HG03469 (cell line): ENCODE data around the gene TPRN.

Experiments used
- ATAC-seq: cut with Tn5 transposase; IDR thresholded peaks from one replicate; pipeline ENCODE4 v1.9.1; 2021; ENCODE audit warnings: mild to moderate bottlenecking, moderate library complexity, moderate number of reproducible peaks; ENCODE audit not compliant: unreplicated experiment

TPRN gene

DNA sequence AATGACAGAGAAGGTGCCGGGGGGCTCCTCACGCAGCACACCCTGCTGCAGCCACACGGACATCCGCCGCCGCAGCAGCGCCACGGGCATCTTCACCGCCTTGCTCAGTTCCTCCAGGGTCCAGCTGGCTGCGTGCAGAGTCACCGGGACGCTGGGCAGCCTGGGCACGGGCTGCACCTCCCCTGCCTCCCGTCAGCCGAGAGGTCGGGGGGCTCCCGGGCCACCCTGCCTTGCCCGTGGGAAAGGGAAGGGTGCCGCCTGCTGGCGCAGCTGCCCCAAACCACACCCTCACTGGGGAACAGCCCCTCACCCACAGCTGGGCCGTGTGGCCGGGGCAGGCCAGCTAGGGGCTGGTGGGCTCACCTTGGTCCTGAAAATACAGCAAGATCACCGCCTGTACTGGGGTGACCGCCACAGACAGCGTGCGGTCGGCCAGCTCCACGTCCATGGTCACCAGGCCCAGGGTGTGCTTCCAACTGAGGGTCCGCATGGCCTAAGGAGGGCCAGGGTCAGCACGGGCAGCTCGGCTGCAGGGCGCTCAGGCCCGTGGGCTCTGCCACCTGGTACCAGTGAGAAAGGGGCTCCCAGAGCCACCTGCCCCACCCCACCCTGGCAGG is 25.1 kb downstream of the TPRN start:
- ATAC-seq = no peak

DNA sequence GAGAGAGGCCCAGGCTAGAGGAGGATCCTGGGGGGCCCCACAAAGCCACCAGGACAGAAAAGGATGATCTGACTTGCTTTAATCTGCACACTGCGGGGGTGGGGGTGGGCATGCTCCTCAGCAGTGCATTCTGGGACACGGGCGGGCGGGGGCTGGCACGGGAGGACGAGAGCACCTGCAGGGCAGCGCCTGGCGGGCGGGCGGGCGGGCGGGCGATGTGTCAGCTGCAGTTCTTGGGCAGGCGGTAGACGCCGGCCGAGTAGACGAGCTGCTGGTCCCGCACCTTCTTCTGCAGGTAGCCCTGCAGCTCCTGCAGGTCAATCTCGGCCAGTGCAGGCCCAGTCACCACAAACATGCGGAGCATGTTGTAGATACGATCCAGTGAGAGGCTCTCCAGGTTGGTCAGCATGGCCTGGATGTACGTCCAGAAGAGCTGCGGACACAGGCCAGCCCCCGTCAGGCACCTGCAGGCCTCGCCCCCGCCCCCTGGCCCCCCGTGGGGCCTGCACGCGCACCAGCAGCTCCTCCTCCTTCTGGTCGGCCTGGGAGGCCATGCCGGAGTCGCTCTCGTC is 25.7 kb downstream of the TPRN start:
- no peak for ATAC-seq

DNA sequence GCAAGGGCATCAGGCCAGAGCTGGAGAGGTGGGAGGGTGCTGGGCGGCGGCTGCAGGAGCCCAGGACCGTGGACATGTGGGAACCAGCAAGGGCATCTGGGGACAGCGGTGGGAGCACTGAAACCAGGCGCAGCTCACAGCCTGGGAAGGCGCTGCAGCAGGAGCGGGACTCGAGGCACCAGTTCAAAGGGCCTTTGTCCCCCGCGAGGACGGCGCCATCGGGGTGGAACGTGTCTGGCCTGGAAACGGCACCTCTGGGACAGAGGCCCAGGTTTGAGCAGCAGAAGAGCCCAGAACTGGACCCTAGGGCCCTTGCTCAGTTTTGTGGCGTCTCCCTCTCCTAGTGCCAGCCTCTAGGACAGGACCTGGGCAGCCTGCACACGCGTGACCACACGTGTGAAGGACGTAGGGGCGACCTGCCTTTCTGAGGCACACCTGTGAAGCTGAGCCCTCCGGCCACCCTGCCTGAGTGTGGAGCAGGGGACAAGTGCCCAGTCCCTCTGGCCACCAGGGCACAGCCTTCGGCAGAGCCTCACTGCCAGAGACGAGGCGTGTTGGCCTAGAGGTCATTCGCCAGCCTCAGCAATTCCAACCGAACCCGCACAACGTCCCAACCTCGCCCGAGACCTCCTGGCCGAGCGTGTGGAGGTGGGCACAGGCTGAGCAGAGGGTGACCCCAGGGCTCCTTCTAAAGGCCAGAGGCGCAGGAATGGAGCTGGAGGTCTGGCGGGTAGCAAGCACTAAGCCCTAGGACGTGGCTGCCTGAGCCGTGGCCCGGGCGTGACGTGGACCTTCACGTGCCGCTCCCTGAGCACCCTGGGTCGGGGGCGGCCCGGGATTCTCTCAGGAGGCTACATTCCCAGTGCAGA is 26.5 kb downstream of the TPRN start:
- no peak for ATAC-seq

DNA sequence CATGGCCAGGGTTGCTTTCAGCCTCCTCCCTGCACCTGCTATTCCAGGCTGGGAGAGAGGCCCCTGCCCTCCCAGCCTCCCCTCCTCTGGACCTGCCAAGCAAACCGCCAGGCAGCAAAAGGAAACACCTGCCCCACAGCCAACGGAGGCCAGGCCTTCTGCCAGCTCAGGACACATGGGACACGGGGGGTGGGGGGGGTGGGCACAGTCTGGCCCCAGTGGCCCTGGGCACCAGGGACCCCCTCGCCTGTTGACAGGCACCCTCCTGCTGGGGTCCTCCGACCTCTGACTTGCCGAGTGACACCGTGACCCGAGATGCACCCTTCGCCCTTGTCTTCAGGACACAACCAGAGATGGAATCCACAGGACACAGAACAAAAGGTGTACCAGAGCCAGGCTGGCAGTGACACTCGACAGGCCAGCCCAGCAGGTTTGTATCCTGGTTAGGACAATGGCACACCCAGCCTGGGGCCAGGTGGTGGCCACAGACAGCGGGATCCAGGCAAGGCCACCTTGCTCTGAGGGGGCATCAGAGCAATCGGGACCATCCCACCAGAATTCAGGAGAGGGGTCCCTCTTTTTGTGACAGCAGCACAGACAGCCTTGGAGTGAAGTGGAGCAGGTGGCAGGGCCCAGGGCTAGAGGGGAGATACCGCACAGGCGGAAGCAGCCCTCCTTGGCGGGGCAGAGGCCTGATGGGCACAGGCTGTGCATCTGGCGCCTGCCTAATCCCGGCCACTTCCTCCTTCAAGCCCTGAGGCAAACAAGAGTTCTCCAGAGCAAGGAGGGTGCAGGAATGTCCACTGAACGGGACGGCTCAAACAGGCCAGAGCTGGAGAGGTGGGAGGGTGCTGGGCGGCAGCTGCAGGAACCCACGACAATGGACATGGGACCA is 27.4 kb downstream of the TPRN start:
- ATAC-seq = no peak

DNA sequence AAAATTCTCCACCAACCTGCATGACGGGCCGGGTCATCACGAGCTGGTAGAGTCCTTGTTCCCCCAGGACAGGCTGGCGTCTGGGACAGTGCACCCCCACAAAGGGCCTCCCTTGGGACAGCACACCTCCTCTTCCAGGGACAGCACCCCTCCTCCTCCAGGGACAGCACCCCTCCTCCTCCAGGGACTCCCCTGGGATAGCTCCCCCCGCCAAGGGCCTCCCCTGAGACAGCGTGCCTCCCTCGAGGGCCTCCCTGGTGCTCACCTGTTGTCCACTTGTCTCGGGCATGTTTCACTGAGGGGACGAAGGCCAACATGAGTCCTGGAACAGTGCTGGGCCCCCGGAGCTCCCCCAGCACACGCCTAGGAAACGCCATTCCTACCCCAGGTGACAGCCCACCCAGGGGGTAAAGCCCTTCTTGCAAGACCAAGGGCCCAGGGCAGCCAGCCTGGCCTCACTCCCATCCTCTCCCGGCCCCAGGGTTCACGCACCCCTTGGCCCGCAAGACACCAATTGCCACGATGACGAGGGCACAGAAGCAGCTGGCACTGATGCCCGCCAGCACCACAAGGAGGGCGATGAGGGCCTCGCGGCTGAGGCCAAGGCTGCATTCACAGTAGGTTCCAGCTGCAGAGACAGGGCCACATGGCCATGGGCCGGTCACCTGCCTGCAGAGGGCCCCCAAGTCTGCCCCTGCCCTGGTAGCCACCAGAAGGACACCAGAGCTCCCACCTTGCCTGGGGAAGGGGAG is 29.2 kb downstream of the TPRN start:
- no peak for ATAC-seq

DNA sequence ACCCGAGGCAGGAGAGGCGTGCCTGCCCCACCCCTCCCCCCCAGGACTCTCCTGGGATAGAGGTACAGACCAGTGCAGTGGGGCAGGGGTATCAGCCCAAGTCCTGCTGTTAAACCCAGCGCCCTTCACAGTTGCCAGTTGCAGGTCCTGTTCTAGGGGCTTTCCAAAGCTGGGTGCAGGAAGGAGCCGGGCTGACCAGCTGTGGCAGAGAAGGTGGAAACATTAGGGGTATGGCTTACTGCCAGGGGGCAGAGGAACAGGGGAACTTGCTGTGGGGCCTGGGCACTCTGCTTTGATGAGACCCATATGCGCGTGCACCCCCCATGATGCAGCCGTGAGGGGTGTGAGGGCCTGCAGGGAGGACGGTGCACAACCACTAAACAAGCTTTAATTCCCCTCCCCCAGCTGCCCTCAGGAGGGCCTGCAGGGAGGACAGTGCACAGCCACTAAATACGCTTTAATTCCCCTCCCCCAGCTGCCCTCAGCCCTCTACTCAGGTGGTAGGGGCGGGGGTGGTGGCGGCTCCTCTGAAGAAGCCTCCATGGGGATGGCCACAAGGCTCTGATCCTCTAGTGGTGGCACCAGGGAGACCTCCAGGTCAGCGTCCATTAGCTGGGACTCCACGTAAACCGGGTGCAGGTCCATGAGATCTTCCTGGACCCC is 29.9 kb downstream of the TPRN start:
- ATAC-seq = no peak

DNA sequence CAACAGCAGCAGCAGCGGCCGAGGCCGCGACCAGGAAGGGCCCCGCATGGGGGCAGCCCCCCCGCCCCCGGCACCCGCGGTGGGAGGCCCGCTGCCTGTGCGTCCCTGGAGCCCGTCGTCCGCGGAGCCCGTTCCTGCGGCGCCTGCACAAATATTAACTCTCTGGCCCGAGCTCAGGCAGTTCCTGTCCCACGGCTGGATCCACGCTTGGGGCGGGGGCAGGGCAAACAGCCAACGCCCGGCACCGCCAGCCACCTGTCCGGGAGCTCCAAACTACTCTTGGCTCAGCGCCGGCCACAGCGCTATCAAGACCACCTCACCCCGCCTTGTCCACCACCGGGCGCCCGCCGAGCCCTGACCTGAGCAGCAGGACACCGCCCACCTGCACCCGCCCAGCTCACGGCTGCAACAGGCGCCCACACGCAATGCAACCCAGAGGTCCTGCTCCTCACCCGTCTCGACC is 30.6 kb downstream of the TPRN start, which contains the start of gene LRRC26:
TSS of gene LRRC26 (minus strand) at position 156 of the 463 bp plus-strand sequence. CDS start at position 48, 108 bp downstream.
- ATAC-seq = no peak

DNA sequence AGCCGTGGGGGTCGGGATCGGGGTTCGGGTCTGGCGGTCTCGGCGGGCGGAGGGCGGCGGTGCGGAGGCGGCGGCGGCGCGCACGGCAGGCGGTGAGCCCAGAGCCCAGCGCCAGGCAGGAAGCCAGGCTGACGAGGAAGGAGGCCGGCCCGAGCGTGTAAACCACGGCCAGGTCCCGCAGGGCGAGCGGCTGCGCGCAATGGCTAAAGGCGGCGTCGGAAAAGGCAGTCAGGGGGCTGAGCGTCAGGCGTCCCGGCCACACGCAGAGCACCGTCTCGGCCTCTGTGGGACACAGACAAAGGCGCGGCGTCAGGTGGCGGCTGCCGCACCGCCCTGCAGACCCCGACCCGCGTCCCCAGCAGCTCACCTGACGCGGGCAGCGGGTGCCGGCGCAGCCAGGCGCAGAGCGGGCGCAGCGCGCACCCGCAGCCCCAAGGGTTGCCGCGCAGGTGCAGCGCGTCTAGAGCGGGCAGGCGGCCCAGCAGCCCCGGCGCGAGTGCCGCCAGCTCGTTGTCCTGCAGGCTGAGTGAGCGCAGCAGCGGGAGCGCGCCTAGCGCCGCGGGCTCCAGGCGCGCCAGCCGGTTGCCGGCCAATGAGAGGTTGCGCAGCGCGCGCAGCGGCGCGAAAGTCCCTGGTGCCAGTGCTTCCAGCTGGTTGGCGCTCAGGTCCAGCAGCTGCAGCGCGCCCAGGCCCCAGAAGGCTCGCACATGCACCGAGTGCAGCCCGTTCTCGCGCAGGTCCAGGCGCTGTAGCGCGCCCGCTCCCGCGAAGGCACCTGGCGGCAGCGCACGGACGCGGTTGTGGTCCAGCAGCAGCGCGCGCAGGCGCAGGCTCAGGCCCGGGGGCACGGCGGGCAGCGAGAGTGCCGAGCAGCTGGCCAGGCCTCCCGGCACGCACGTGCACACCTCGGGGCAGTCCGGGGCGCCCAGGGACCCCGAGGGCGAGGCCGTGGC is 31.4 kb downstream of the TPRN start:
- ATAC-seq = no peak

DNA sequence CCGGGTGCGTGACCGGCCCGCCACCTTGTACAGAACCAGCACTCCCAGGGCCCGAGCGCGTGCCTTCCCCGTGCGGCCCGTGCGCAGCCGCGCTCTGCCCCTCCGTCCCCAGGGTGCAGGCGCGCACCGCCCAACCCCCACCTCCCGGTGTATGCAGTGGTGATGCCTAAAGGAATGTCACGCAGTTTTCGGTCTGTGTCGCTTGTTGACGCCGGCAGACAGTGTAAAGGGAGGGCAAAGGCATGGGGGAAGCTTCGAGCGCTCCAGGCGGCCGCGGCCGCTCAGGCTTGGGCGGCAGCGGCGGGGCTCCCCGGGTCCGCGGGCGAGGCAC is 32.0 kb downstream of the TPRN start:
- ATAC-seq = no peak

DNA sequence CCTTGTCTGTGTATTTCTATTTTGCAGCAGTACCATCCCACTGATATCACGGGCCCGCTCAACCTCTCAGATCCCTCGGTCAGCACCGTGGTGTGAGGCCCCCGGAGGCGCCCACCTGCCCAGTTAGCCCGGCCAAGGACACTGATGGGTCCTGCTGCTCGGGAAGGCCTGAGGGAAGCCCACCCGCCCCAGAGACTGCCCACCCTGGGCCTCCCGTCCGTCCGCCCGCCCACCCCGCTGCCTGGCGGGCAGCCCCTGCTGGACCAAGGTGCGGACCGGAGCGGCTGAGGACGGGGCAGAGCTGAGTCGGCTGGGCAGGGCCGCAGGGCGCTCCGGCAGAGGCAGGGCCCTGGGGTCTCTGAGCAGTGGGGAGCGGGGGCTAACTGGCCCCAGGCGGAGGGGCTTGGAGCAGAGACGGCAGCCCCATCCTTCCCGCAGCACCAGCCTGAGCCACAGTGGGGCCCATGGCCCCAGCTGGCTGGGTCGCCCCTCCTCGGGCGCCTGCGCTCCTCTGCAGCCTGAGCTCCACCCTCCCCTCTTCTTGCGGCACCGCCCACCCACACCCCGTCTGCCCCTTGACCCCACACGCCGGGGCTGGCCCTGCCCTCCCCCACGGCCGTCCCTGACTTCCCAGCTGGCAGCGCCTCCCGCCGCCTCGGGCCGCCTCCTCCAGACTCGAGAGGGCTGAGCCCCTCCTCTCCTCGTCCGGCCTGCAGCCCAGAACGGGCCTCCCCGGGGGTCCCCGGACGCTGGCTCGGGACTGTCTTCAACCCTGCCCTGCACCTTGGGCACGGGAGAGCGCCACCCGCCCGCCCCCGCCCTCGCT is 32.6 kb downstream of the TPRN start:
- no peak for ATAC-seq

DNA sequence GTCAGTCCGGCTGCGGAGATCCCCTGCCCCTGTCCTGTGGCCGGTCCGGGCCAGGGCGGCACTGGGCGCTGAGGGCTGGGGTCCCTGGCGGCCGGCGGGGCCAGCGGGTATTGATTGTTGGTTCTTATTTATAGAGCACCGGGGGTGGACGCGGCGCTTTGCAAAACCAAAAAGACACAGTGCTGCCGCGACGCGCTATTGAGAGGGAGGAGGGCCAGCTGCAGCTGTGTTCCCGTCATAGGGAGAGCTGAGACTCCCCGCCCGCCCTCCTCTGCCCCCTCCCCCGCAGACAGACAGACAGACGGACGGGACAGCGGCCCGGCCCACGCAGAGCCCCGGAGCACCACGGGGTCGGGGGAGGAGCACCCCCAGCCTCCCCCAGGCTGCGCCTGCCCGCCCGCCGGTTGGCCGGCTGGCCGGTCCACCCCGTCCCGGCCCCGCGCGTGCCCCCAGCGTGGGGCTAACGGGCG is 33.2 kb downstream of the TPRN start:
- ATAC-seq = no peak

DNA sequence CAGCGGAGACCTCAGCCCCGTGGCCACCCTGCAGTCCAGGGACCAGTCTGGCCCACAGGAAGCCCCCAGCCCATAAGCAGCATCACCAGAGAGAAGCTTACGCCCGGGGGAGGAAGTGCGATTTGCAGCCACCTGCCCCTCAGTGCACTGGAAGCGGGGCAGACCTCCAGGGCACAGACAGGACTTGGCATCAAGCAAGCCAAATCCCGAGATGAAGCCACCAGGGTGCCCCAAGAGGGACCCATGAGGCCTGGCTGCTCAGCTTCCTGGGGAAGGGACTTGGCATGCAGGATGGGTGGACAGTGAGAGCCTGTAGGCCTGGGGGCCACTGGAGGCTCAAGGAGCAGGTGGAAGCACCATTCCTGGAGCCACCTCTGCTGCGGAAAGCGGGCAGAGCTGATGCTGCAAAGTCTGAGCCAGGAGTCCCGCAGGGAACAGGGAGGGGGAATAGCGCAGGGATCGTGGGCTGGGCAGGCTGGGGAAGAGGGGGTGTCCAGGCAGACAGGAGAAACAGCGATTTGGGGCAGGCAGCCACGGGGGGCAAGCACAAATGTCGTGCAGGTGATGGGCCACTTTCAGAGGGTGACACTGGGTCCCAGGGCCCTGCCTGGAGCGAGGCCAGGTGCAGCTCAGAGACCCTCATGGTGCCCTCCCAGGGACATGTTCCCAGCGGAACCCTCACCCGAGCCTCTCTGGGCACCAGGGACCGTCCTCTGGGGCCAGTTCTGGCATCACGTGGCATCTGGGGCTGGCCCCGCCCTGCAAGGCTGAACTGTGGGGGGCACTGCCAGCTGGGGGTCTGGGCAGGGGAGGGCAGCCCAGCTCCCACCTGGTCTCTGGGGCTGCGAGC is 33.9 kb downstream of the TPRN start:
- ATAC-seq = no peak

DNA sequence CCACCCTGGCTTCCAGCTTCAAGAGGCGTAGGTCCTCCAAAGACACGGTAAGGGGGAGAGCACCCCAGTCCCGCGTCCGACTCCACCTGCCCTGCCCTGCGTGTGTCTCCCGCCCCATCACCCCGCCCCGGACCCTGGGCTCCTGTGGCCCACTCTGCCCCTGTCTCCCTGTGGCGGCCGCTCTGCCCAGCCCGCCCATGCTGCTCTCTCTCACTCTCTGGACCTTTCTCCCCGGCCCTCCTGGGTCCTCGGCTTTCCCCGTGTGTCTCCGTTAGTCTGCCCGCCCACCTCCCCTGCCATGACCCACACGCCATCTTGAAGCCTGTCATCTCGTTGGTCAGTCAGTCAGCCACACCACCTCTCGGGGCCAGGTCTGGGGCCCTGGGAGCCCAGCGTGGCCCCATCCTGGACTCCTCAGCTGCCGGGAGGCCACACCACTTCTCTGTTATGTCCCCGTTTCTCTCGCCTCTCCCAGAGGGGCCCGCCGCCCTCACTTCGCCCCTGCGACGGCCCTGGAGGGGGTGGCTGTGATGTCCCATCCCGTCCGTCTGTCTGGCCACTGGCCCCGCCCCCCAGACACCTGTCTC is 35.2 kb downstream of the TPRN start:
- no peak for ATAC-seq

DNA sequence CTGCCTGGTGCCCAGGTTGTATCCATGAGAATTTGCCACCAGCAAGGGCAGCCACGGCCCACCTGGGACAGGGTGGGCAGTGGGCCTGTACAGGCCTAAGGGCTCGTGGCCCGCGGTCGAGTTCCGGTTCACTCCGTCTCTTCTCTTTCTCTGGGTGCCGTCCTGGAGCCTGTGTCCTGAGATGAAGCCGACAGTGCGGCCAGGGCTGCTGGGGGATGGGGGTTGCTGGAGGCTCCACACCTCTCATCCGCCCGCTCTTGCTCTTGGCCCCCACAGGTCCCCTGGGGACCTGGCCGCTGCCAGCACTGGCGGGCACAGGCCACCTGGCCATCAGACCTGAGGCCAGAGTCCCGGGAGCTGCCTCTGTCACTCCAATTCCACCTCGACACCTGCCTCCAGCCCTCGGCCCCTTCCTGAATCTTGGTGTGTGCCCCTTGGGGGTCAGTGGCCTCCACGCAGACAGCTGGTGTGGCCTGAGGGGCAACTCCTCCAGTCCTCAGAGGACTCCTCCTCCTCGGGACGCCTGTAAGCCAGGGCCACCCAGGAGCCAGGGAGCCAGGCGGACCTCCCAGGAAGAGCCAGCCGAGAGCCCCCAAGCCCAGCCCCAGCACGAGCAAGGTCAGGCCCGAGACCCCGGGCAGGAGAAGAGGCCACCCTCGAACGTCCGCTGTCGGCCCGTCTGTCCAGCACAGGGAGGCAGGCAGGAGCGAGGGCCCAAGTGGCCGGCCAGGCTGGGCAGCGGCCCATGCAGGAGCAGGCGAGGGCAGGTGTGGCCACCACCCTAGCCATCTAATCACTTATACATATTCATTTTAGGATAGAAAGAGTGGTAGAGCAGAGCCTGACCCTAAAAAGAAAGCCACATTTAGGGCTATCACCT is 35.9 kb downstream of the TPRN start:
- ATAC-seq = no peak

DNA sequence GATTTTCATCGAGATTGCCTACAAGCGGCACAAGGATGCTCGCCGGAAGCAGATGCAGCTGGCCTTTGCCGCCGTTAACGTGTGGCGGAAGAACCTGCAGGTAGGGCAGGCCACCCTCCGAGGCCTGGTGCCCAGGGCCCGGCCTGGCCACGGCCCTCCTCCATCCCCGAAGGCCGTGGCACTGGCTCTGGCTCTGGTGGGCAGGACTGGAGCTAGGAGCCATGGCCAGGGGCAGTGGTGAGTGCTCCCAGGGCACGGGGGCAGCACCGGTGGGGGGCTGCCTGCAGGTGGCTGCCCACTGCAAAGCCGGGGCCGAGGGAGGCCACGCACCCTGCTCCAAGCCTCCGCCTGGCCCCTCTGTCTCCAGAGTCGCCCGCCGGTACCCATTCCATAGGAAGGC is 36.7 kb downstream of the TPRN start:
- ATAC-seq = no peak

DNA sequence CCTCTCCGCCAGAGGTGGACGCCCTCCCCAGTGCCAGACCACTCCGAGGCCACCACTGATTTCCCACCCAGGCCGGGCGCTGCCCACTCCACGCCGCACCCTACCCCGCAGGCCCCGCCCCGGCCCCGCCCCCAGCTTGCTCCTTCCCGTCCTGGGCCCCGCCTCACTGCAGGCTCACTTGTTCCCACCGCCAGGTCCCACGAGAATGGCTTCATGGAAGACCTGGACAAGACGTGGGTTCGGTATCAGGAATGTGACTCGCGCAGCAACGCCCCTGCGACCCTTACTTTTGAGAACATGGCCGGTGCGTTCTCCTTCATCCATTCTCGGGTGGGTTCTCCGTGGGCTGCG is 37.2 kb downstream of the TPRN start:
- no peak for ATAC-seq
